Activated naive CD8-positive, alpha-beta T cell (primary cell): Measurements from ENCODE around the gene POLR3GL.
"Not testable (repeated sequence)": the region's sequence is repeated elsewhere in the genome, so short reads cannot be mapped to it uniquely, and the experiment has no call there.

Experiments
- H3K27ac Mint-ChIP-seq: one replicate; pipeline ENCODE4 v1.8.0; 2021; ENCODE audit warnings: mixed read lengths
- H3K27me3 Mint-ChIP-seq: one replicate; pipeline ENCODE4 v1.8.0; 2021; ENCODE audit warnings: mixed read lengths
- H3K36me3 Mint-ChIP-seq: one replicate; pipeline ENCODE4 v1.8.0; 2021; ENCODE audit warnings: mixed read lengths
- H3K4me1 Mint-ChIP-seq: one replicate; pipeline ENCODE4 v1.8.0; 2021; ENCODE audit warnings: low read depth, mixed read lengths
- H3K4me3 Mint-ChIP-seq: one replicate; pipeline ENCODE4 v1.8.0; 2021; ENCODE audit warnings: mild to moderate bottlenecking, mixed read lengths
- H3K9me3 Mint-ChIP-seq: one replicate; pipeline ENCODE4 v1.8.0; 2021; ENCODE audit warnings: low read depth, mixed read lengths

Gene POLR3GL

GRCh38 chr1:145964328-145965118 is at the start of gene POLR3GL, which contains the start of gene ANKRD34A:
Gene POLR3GL (plus strand): TSS chr1:145964690. CDS start chr1:145974866, 10,176 bp downstream.
Gene ANKRD34A (minus strand): TSS chr1:145964575. CDS start chr1:145961759, 2,816 bp downstream.
- peaks cover 5% of the 10 kb centered on the region for H3K36me3 Mint-ChIP-seq
- H3K27me3 Mint-ChIP-seq = no peaks in the 10 kb centered on the region
- peak within 1 kb of the TSS; percentile 95 for H3K27ac Mint-ChIP-seq
- H3K9me3 Mint-ChIP-seq = no peaks in the 10 kb centered on the region
- peak within 1 kb of the TSS; percentile 94 for H3K4me3 Mint-ChIP-seq
- H3K4me1 Mint-ChIP-seq = peaks cover 54% of the 10 kb centered on the region

GRCh38 chr1:145916745-145917144 is 47.7 kb upstream of the POLR3GL start:
- no peaks in the 10 kb centered on the region for H3K9me3 Mint-ChIP-seq
- no peaks in the 10 kb centered on the region for H3K27me3 Mint-ChIP-seq
- H3K4me3 Mint-ChIP-seq = peak overlapping the region; percentile 96
- H3K27ac Mint-ChIP-seq = peak overlapping the region; percentile 91
- peaks cover 49% of the 10 kb centered on the region for H3K4me1 Mint-ChIP-seq
- H3K36me3 Mint-ChIP-seq = peaks cover 6% of the 10 kb centered on the region

- Mint-ChIP-seq H3K4me3 (peak overlapping the region; percentile 96), H3K9me3 (no peaks in the 10 kb centered on the region), H3K27ac (peak overlapping the region; percentile 96), H3K4me1 (peaks cover 51% of the 10 kb centered on the region), H3K36me3 (peaks cover 6% of the 10 kb centered on the region), H3K27me3 (no peaks in the 10 kb centered on the region)
Measured at GRCh38 chr1:145917595-145917994, 46.9 kb upstream of the POLR3GL start.

- Mint-ChIP-seq H3K36me3 (peaks cover 6% of the 10 kb centered on the region), H3K9me3 (no peaks in the 10 kb centered on the region), H3K4me3 (peak within 1 kb of the TSS; percentile 96), H3K27ac (peak within 1 kb of the TSS; percentile 96), H3K4me1 (peaks cover 51% of the 10 kb centered on the region), H3K27me3 (no peaks in the 10 kb centered on the region)
Measured at GRCh38 chr1:145918144-145918991, 46.1 kb upstream of the POLR3GL start, which contains the start of gene PEX11B. Gene PEX11B (minus strand): TSS chr1:145918717. CDS start chr1:145918688, 29 bp downstream.

- no peaks in the 10 kb centered on the region for H3K9me3 Mint-ChIP-seq
- H3K27me3 Mint-ChIP-seq = no peaks in the 10 kb centered on the region
- peaks cover 51% of the 10 kb centered on the region for H3K4me1 Mint-ChIP-seq
Measured at GRCh38 chr1:145918992-145919939, 45.2 kb upstream of the POLR3GL start.

GRCh38 chr1:145920297-145920696 is 44.2 kb upstream of the POLR3GL start:
- Mint-ChIP-seq H3K27ac (peak overlapping the region; percentile 54), H3K4me1 (peaks cover 49% of the 10 kb centered on the region), H3K4me3 (peak overlapping the region; percentile 96)
- H3K9me3 Mint-ChIP-seq, H3K36me3 Mint-ChIP-seq, H3K27me3 Mint-ChIP-seq: not testable (repeated sequence)

More at GRCh38 chr1:145918992-145919939, 45.2 kb upstream of the POLR3GL start:
- Mint-ChIP-seq H3K4me3 (peak overlapping the region; percentile 96), H3K36me3 (peaks cover 6% of the 10 kb centered on the region), H3K27ac (peak overlapping the region; percentile 96)

GRCh38 chr1:145922266-145922665 is 42.2 kb upstream of the POLR3GL start:
- peaks cover 8% of the 10 kb centered on the region for H3K36me3 Mint-ChIP-seq
- H3K4me3 Mint-ChIP-seq = no peak overlapping the region
- H3K4me1 Mint-ChIP-seq = peaks cover 48% of the 10 kb centered on the region
- H3K27me3 Mint-ChIP-seq = no peaks in the 10 kb centered on the region
- no peak overlapping the region for H3K27ac Mint-ChIP-seq
- H3K9me3 Mint-ChIP-seq = no peaks in the 10 kb centered on the region

GRCh38 chr1:145926686-145927062 is 37.8 kb upstream of the POLR3GL start:
- Mint-ChIP-seq H3K36me3 (peaks cover 8% of the 10 kb centered on the region), H3K9me3 (no peaks in the 10 kb centered on the region), H3K4me3 (no peak overlapping the region), H3K4me1 (peaks cover 28% of the 10 kb centered on the region), H3K27ac (no peak overlapping the region), H3K27me3 (no peaks in the 10 kb centered on the region)

- H3K36me3 Mint-ChIP-seq = peaks cover 8% of the 10 kb centered on the region
- peak within 1 kb of the TSS; percentile 88 for H3K4me3 Mint-ChIP-seq
- no peaks in the 10 kb centered on the region for H3K27me3 Mint-ChIP-seq
- H3K9me3 Mint-ChIP-seq = no peaks in the 10 kb centered on the region
- peaks cover 29% of the 10 kb centered on the region for H3K4me1 Mint-ChIP-seq
- H3K27ac Mint-ChIP-seq = no peak within 1 kb of the TSS
Measured at GRCh38 chr1:145927063-145927886, 37.2 kb upstream of the POLR3GL start, which contains the start of gene RBM8A. Gene RBM8A (minus strand): TSS chr1:145927484. CDS start chr1:145927426, 58 bp downstream.

- Mint-ChIP-seq H3K27ac (peak overlapping the region; percentile 88), H3K4me1 (peaks cover 36% of the 10 kb centered on the region), H3K36me3 (peaks cover 8% of the 10 kb centered on the region), H3K9me3 (no peaks in the 10 kb centered on the region), H3K4me3 (peak overlapping the region; percentile 88), H3K27me3 (no peaks in the 10 kb centered on the region)
Measured at GRCh38 chr1:145927916-145928643, 36.4 kb upstream of the POLR3GL start.

GRCh38 chr1:145932522-145933009 is 31.9 kb upstream of the POLR3GL start:
- H3K27me3 Mint-ChIP-seq, H3K9me3 Mint-ChIP-seq, H3K36me3 Mint-ChIP-seq: not testable (repeated sequence)
- Mint-ChIP-seq H3K27ac (peak overlapping the region; percentile 84), H3K4me3 (peak overlapping the region; percentile 63), H3K4me1 (peaks cover 26% of the 10 kb centered on the region)

GRCh38 chr1:145935708-145936107 is 28.8 kb upstream of the POLR3GL start:
- Mint-ChIP-seq H3K27ac (peak overlapping the region; percentile 76), H3K4me1 (peaks cover 21% of the 10 kb centered on the region), H3K36me3 (no peaks in the 10 kb centered on the region)

GRCh38 chr1:145936247-145936646 is 28.2 kb upstream of the POLR3GL start:
- Mint-ChIP-seq H3K27ac (no peak overlapping the region), H3K4me3 (no peak overlapping the region), H3K9me3 (no peaks in the 10 kb centered on the region), H3K4me1 (peaks cover 17% of the 10 kb centered on the region), H3K27me3 (no peaks in the 10 kb centered on the region), H3K36me3 (no peaks in the 10 kb centered on the region)

More at GRCh38 chr1:145935708-145936107, 28.8 kb upstream of the POLR3GL start:
- Mint-ChIP-seq H3K4me3 (no peak overlapping the region), H3K9me3 (no peaks in the 10 kb centered on the region), H3K27me3 (no peaks in the 10 kb centered on the region)
